Left lobe of liver (tissue), 2 donors: Measurements from ENCODE around the gene RHOU. TPM values are rescaled to one million over a fixed set of nuclear protein-coding genes. Genes with fewer than 3 reads are reported as not detected.
A peak's percentile ranks its signal among the peaks of the same experiment; 100 is the strongest.

Source experiments
- ATAC-seq: fragments of 200-7000 bp; cut with Tn5 transposase; one replicate; pipeline ENCODE4 v1.9.1; 2020; ENCODE audit warnings: mild to moderate bottlenecking, moderate library complexity
- DNase-seq: peaks from one replicate; pipeline ENCODE4 v3.0.0-alpha.2; 2020; ENCODE audit warnings: low spot score
- total RNA-seq: library from RNA; stranded (reverse); gene quantifications from one replicate; pipeline ENCODE4 v1.2.1, GENCODE V29; 2021
- donor health status: DM: no; HTN: no; CAD: no; lungs with moderate emphysema.
- donor health status: DM: no; HTN: yes; CAD: no.

Gene RHOU
- total RNA-seq, 1 donor from 2014 or later = 19.7 TPM

GRCh38 chr1:228736844-228737445 is 1.7 kb downstream of the RHOU start:
- ATAC-seq = no peak
- DNase-seq = no peak

GRCh38 chr1:228737601-228738041 is 2.3 kb downstream of the RHOU start:
- DNase-seq (peak; percentile 60), ATAC-seq (peak; percentile 30)

- DNase-seq (no peak), ATAC-seq (no peak)
Measured at GRCh38 chr1:228739826-228740225, 4.5 kb downstream of the RHOU start.

GRCh38 chr1:228740543-228741317 is 5.5 kb downstream of the RHOU start:
- no peak for DNase-seq
- ATAC-seq = no peak

GRCh38 chr1:228742281-228742860 is 7.1 kb downstream of the RHOU start:
- ATAC-seq = no peak

GRCh38 chr1:228743405-228743804 is 8.1 kb downstream of the RHOU start:
- ATAC-seq (no peak), DNase-seq (no peak)

More at GRCh38 chr1:228742281-228742860, 7.1 kb downstream of the RHOU start:
- DNase-seq = no peak

- ATAC-seq (no peak), DNase-seq (no peak)
Measured at GRCh38 chr1:228744356-228744755, 9.1 kb downstream of the RHOU start.

- ATAC-seq (peak; percentile 63), DNase-seq (no peak)
Measured at GRCh38 chr1:228744918-228745317, 9.6 kb downstream of the RHOU start.

GRCh38 chr1:228745497-228745896 is 10.2 kb downstream of the RHOU start:
- no peak for DNase-seq
- ATAC-seq = no peak

GRCh38 chr1:228747301-228747935 is 12.1 kb downstream of the RHOU start:
- no peak for DNase-seq
- no peak for ATAC-seq

- ATAC-seq (no peak), DNase-seq (no peak)
Measured at GRCh38 chr1:228748029-228748428, 12.8 kb downstream of the RHOU start.

GRCh38 chr1:228748431-228748830 is 13.2 kb downstream of the RHOU start:
- ATAC-seq (no peak), DNase-seq (no peak)

GRCh38 chr1:228749765-228750164 is 14.5 kb downstream of the RHOU start:
- ATAC-seq = no peak

GRCh38 chr1:228750915-228751314 is 15.6 kb downstream of the RHOU start:
- no peak for ATAC-seq
- DNase-seq = no peak

More at GRCh38 chr1:228749765-228750164, 14.5 kb downstream of the RHOU start:
- DNase-seq = no peak

GRCh38 chr1:228751360-228752098 is 16.2 kb downstream of the RHOU start:
- no peak for ATAC-seq
- no peak for DNase-seq

GRCh38 chr1:228752258-228752657 is 17.0 kb downstream of the RHOU start:
- DNase-seq = no peak
- no peak for ATAC-seq

- no peak for ATAC-seq
- no peak for DNase-seq
Measured at GRCh38 chr1:228752675-228753265, 17.5 kb downstream of the RHOU start.

GRCh38 chr1:228753287-228753686 is 18.0 kb downstream of the RHOU start:
- DNase-seq (no peak), ATAC-seq (no peak)

- ATAC-seq (no peak), DNase-seq (no peak)
Measured at GRCh38 chr1:228753786-228754360, 18.6 kb downstream of the RHOU start.

GRCh38 chr1:228754646-228755268 is 19.5 kb downstream of the RHOU start:
- ATAC-seq = no peak
- no peak for DNase-seq
